HG02588 (cell line): ENCODE results near the gene CTXND2.
A peak's percentile ranks its signal among the peaks of the same experiment; 100 is the strongest.
"Not testable (repeated sequence)": the region's sequence is repeated elsewhere in the genome, so short reads cannot be mapped to it uniquely, and the experiment has no call there.

Source experiments
- ATAC-seq: cut with Tn5 transposase; IDR thresholded peaks from one replicate; pipeline ENCODE4 v1.9.1; 2021; ENCODE audit warnings: mild to moderate bottlenecking, moderate library complexity; ENCODE audit not compliant: unreplicated experiment

CTXND2 gene

GRCh38 chr1:150890033-150890416 lies 3.1 kb downstream of the CTXND2 start:
- no peak for ATAC-seq

GRCh38 chr1:150893336-150893913 lies 6.5 kb downstream of the CTXND2 start:
- ATAC-seq, result no peak

DNA sequence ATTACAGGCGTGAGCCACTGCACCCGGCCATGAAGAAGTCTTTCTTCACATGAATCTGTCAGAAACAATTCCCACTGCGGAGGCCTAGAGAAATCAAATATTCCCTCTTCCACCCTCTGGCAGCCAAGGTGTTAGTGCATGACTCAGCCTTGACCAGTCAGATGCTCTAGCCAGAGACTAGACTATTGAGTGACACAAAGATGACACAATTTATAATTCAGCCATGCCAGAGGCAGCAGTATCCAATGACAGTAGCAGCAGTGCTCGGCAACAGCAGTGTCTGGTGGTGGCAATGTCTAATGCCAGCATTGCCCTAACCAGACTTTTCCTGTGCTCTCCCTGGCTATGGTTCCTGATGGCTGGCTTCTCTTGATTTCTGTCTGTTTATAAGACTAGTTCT lies 8.7 kb downstream of the CTXND2 start:
- no peak for ATAC-seq

- ATAC-seq, result not testable (repeated sequence)
Measured at GRCh38 chr1:150899795-150900194, 12.9 kb downstream of the CTXND2 start.

DNA sequence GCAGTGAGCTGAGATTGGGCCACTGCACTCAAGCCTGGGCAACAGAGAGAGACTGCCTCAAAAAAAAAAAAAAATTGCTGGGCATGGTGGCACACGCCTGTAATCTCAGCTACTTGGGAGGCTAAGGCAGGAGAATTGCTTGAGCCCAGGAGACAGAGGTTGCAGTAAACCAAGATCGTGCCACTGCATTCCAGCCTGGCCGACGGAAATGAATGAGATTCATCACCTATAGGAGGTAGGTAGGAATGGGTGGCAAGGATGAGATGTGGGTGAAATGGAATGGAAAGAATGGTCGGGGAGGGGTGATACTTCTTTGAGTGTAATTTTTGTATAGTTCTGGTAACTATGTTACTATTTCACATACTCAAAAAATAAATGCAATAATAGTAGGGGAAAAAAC lies 15.4 kb downstream of the CTXND2 start:
- no peak for ATAC-seq

- no peak for ATAC-seq
Measured at GRCh38 chr1:150902751-150903150, 15.8 kb downstream of the CTXND2 start.

DNA sequence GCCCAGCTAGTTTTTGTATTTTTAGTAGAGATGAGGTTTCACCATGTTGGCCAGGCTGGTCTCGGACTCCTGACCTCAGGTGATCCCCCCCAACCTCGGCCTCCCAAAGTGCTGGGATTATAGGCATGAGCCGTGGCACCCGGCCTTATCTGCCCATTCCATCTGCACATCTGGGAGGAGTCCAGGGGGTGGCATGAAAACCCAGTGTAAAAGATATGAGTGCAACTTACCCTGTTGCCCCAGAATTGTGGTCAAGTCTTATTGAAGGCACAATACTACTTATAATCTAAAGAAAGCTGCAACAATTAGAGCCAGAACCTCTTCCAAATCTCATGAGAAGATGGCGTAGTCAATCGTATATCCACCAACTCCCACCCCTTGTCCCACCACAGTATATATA lies 18.4 kb downstream of the CTXND2 start:
- ATAC-seq, result no peak

- ATAC-seq, result no peak
Measured at GRCh38 chr1:150906329-150906728, 19.4 kb downstream of the CTXND2 start.

GRCh38 chr1:150906813-150907212 lies 19.9 kb downstream of the CTXND2 start:
- no peak for ATAC-seq

- no peak for ATAC-seq
Measured at GRCh38 chr1:150909585-150910180, 22.7 kb downstream of the CTXND2 start.

- no peak for ATAC-seq
Measured at GRCh38 chr1:150912623-150913022, 25.7 kb downstream of the CTXND2 start.

DNA sequence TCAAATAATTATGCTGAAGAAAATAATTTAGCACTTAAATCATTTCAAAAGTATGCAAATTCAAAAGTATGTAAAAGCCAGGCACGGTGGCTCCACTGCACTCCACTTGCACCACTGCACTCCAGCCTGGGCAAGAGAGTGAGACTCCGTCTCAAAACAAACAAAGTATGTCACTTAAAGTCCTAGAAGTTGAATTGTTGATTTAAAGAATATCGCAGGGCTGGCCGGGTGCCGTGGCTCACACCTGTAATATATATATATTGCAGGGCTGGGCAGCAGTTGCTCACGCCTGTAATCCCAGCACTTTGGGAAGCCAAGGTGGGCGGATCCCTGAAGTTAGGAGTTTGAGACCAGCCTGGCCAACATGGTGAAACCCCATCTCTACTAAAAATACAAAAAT lies 30.5 kb downstream of the CTXND2 start:
- no peak for ATAC-seq

DNA sequence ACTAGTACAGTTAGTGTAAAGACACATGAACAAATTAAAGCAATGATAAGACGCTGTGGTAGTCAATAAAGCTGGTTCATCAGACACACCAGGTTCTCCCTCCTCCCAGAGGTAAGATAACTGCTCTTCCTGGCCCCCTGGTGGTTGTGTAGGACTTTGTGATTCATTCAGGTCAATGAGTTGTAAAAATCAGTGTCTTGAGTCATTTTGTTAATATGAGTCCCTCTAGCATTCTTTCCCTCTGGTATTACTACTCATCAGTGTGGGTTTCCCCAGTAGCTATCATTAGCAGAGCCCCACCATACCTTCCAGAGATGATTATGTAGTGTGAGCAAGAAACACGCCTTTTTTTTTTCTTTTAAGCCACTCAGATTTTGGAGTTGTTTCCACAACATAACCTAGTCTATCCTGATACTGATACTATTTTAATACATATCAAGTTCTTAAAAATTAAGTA lies 35.6 kb downstream of the CTXND2 start:
- ATAC-seq, result no peak

DNA sequence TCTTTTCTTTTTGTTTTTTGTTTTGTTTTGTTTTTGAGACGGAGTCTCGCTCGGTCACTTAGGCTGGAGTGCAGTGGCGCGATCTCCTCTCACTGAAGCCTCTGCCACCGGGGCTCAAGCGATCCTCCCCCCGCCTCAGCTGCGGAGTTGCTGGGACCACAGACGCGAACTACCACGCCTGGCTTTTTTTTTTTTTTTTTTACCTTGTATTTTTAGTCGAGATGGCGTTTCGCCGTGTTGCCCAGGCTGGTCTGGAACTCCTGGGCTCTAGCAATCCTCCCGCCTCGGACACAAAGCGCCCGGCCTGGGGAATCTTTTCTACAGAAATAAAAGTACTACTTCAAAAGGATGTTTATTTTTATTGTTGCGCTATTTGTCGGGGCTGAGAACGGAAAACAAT lies 38.1 kb downstream of the CTXND2 start:
- no peak for ATAC-seq

DNA sequence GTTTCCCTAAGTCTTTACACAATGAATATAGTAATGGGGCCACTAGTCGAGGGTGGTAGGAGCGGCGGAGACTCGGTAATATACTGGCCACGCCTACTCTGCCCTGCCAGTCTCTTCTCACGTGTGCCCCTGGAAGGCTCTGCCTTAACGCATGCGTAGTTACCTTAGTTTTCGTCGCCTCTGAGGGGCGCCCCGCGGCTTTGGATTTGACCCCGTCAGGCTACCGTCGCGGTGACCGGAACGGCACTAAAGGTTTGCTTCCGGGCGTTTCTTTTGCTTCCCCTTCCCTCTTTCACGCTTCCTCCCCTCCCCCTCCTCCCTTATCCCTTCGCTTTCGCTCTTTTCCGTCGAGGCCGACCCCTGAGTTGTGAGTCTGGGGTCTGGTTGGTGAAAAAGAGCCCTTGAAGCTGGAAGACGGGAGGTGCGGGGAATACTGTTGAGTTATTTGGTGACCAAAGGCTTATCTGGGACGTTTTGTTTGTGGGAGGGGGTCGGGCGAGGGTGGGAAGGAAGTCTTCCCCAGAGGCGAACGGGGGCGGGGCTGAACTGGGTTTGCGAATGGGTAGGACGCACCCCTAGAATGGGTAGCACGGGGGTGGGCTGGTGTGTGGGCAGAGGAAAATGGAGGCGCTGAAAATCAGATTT lies 39.3 kb downstream of the CTXND2 start, which contains the start of gene SETDB1:
Gene SETDB1, plus strand, starts transcription at position 267 of the 645 bp plus-strand sequence. CDS start 1,352 bp downstream, outside the sequence.
- ATAC-seq, result peak; percentile 88

- no peak for ATAC-seq
Measured at GRCh38 chr1:150927624-150928023, 40.7 kb downstream of the CTXND2 start.

- no peak for ATAC-seq
Measured at GRCh38 chr1:150928286-150928685, 41.4 kb downstream of the CTXND2 start.

DNA sequence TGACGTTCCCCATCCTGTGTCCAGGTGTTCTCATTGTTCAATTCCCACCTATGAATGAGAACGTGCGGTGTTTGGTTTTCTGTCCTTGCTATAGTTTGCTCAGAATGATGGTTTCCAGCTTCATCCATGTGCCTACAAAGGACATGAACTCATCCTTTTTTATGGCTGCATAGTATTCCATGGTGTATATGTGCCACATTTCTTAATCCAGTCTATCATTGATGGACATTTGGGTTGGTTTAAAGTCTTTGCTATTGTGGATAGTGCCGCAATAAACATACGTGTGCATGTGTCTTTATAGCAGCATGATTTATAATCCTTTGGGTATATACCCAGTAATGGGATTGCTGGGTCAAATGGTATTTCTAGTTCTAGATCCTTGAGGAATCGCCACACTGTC lies 41.8 kb downstream of the CTXND2 start:
- ATAC-seq, result not testable (repeated sequence)

- ATAC-seq, result no peak
Measured at GRCh38 chr1:150931773-150932172, 44.8 kb downstream of the CTXND2 start.

GRCh38 chr1:150944856-150945255 lies 57.9 kb downstream of the CTXND2 start:
- ATAC-seq, result no peak

DNA sequence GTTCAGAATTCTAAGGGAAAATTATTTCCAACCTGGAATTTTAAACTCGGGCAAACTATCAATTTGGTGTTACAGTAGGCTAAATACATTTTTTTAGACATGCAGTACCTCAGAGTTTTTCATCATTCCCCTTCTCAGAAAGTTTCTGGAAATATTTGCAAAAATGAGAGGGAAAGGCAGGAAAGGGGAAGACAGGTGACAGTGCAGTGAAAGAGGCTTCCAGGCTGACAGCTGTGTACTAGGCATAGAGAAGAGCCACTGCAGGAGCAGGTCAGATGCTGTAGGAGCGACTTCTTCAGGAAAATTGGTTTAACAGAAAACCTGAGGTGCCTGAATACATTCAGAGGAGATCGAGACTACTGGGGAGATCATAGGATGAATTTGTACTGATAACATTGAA lies 67.8 kb downstream of the CTXND2 start:
- no peak for ATAC-seq

- ATAC-seq, result no peak
Measured at GRCh38 chr1:150955280-150955679, 68.3 kb downstream of the CTXND2 start.
